ENCODE data around the gene IFI27L2.

IFI27L2 gene

GRCh38 chr14:94153750-94154342 lies 24.4 kb upstream of the IFI27L2 start:
- H3K4me3 ChIP-seq (ENCODE audit: insufficient read depth, low read depth, low read length): no peak overlapping the region
- no peaks in the 10 kb centered on the region for H3K27me3 ChIP-seq (ENCODE audit: control insufficient read depth, insufficient read depth, low read length, poor library complexity, severe bottlenecking)

DNA sequence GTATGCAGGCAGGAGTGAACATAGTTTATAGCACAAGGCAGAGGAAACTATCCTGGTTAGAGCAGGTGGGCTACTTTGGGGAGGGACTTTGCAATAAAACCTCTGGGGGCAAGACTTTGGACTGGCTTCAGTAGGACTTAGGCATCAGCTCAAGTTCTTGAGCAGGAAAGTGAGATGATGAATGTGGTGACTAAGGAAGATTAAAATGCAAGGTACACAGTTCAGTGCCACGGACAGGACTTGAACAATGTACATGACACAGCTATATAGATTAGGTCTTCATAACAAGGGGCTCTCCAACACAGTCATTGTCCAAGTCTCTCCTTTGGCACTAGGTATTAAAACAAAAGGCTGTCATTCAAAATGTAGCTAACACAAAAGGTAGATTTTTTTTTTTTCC lies 23.3 kb upstream of the IFI27L2 start:
- no peaks in the 10 kb centered on the region for H3K36me3 ChIP-seq (ENCODE audit: control insufficient read depth, insufficient read depth, low read length)
- H3K4me1 ChIP-seq (ENCODE audit: control insufficient read depth, insufficient read depth, low read length): no peaks in the 10 kb centered on the region
- H3K4me3 ChIP-seq (ENCODE audit: insufficient read depth, low read depth, low read length): no peak overlapping the region
- 100% methylated on average over 1 of the region's 1 CpG for WGBS, 2 experiments
- H3K27me3 ChIP-seq (ENCODE audit: control insufficient read depth, insufficient read depth, low read length, poor library complexity, severe bottlenecking): no peaks in the 10 kb centered on the region
- no peak overlapping the region for H3K27ac ChIP-seq (ENCODE audit: insufficient read depth, low read depth, low read length, poor library complexity, severe bottlenecking)
- H3K9me3 ChIP-seq (ENCODE audit: control insufficient read depth, low read length): no peaks in the 10 kb centered on the region

More at GRCh38 chr14:94153750-94154342, 24.4 kb upstream of the IFI27L2 start:
- WGBS, 2 experiments: 90 to 91% methylated on average over 6 of the region's 6 CpGs
- no peaks in the 10 kb centered on the region for H3K36me3 ChIP-seq (ENCODE audit: control insufficient read depth, insufficient read depth, low read length)
- no peaks in the 10 kb centered on the region for H3K4me1 ChIP-seq (ENCODE audit: control insufficient read depth, insufficient read depth, low read length)
- no peaks in the 10 kb centered on the region for H3K9me3 ChIP-seq (ENCODE audit: control insufficient read depth, low read length)
- no peak overlapping the region for H3K27ac ChIP-seq (ENCODE audit: insufficient read depth, low read depth, low read length, poor library complexity, severe bottlenecking)

GRCh38 chr14:94145902-94146527 lies 16.6 kb upstream of the IFI27L2 start:
- Histone ChIP-seq H3K4me1 (ENCODE audit: control insufficient read depth, insufficient read depth, low read length) (peaks cover 8% of the 10 kb centered on the region), H3K27ac (ENCODE audit: insufficient read depth, low read depth, low read length, poor library complexity, severe bottlenecking) (no peak overlapping the region), H3K4me3 (ENCODE audit: insufficient read depth, low read depth, low read length) (no peak overlapping the region), H3K36me3 (ENCODE audit: control insufficient read depth, insufficient read depth, low read length) (no peaks in the 10 kb centered on the region), H3K27me3 (ENCODE audit: control insufficient read depth, insufficient read depth, low read length, poor library complexity, severe bottlenecking) (no peaks in the 10 kb centered on the region), H3K9me3 (ENCODE audit: control insufficient read depth, low read length) (no peaks in the 10 kb centered on the region)
- 70 to 80% methylated on average over 6 of the region's 6 CpGs for WGBS, 2 experiments

- H3K36me3 ChIP-seq (ENCODE audit: control insufficient read depth, insufficient read depth, low read length): no peaks in the 10 kb centered on the region
- WGBS, 2 experiments: 68 to 73% methylated on average over 1 of the region's 1 CpG
- H3K4me3 ChIP-seq (ENCODE audit: insufficient read depth, low read depth, low read length): no peak overlapping the region
- peak overlapping the region; percentile 52 for H3K27ac ChIP-seq (ENCODE audit: insufficient read depth, low read depth, low read length, poor library complexity, severe bottlenecking)
- no peaks in the 10 kb centered on the region for H3K27me3 ChIP-seq (ENCODE audit: control insufficient read depth, insufficient read depth, low read length, poor library complexity, severe bottlenecking)
- peaks cover 8% of the 10 kb centered on the region for H3K4me1 ChIP-seq (ENCODE audit: control insufficient read depth, insufficient read depth, low read length)
- no peaks in the 10 kb centered on the region for H3K9me3 ChIP-seq (ENCODE audit: control insufficient read depth, low read length)
Measured at GRCh38 chr14:94144765-94145164, 15.4 kb upstream of the IFI27L2 start.

DNA sequence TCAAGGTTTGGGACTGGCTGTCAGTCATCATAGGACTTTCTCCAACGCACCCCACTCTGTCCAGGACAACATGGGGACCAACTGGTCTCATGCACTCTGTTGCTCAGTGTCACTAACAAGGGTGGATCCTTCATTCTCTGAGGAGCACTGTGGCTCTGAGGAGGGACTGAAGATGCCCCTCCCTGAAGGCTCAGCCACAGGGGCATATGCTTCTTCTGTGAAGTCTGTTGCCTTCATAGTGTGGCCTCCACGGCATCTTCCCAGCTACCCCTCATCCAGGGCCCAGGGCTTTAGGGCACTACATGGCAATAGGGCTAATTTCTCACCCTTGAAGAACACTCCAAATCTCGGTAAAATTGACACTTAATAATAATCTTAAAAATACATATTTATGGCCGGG lies 14.3 kb upstream of the IFI27L2 start:
- Histone ChIP-seq H3K4me3 (ENCODE audit: insufficient read depth, low read depth, low read length) (no peak overlapping the region), H3K36me3 (ENCODE audit: control insufficient read depth, insufficient read depth, low read length) (no peaks in the 10 kb centered on the region), H3K27ac (ENCODE audit: insufficient read depth, low read depth, low read length, poor library complexity, severe bottlenecking) (no peak overlapping the region), H3K4me1 (ENCODE audit: control insufficient read depth, insufficient read depth, low read length) (peaks cover 10% of the 10 kb centered on the region), H3K9me3 (ENCODE audit: control insufficient read depth, low read length) (no peaks in the 10 kb centered on the region), H3K27me3 (ENCODE audit: control insufficient read depth, insufficient read depth, low read length, poor library complexity, severe bottlenecking) (no peaks in the 10 kb centered on the region)
- WGBS, 2 experiments: 89 to 94% methylated on average over 4 of the region's 4 CpGs

GRCh38 chr14:94143239-94143638 lies 13.8 kb upstream of the IFI27L2 start:
- H3K9me3 ChIP-seq (ENCODE audit: control insufficient read depth, low read length): no peaks in the 10 kb centered on the region
- H3K36me3 ChIP-seq (ENCODE audit: control insufficient read depth, insufficient read depth, low read length): no peaks in the 10 kb centered on the region
- 53 to 58% methylated on average over 3 of the region's 3 CpGs for WGBS, 2 experiments
- no peak overlapping the region for H3K27ac ChIP-seq (ENCODE audit: insufficient read depth, low read depth, low read length, poor library complexity, severe bottlenecking)
- H3K4me1 ChIP-seq (ENCODE audit: control insufficient read depth, insufficient read depth, low read length): peaks cover 14% of the 10 kb centered on the region
- no peaks in the 10 kb centered on the region for H3K27me3 ChIP-seq (ENCODE audit: control insufficient read depth, insufficient read depth, low read length, poor library complexity, severe bottlenecking)
- no peak overlapping the region for H3K4me3 ChIP-seq (ENCODE audit: insufficient read depth, low read depth, low read length)

GRCh38 chr14:94142836-94143235 lies 13.4 kb upstream of the IFI27L2 start:
- Histone ChIP-seq H3K36me3 (ENCODE audit: control insufficient read depth, insufficient read depth, low read length) (no peaks in the 10 kb centered on the region), H3K27ac (ENCODE audit: insufficient read depth, low read depth, low read length, poor library complexity, severe bottlenecking) (no peak overlapping the region), H3K27me3 (ENCODE audit: control insufficient read depth, insufficient read depth, low read length, poor library complexity, severe bottlenecking) (no peaks in the 10 kb centered on the region), H3K4me3 (ENCODE audit: insufficient read depth, low read depth, low read length) (no peak overlapping the region), H3K4me1 (ENCODE audit: control insufficient read depth, insufficient read depth, low read length) (peaks cover 14% of the 10 kb centered on the region), H3K9me3 (ENCODE audit: control insufficient read depth, low read length) (no peaks in the 10 kb centered on the region)
- 100% methylated on average over 1 of the region's 1 CpG; no CpG with 5 or more reads in 1 of the 2 experiments for WGBS, 2 experiments

DNA sequence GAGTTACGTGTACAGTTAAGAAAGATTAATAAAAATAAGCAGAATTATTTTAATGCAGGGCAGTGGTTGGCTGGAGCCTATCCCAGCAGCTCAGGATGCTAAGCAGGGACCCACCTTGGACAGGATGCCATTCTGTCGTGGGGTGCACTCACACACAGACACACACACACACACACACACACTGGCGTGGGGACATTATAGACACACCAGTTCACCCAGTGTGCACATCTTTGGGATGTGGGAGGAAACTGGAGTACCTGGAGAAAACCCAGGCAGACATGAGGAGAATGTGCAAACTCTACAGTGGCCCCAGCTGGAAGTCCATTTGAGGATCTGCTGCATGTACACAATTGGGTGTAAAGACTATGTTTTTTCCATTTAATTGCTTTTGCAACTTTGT lies 12.8 kb upstream of the IFI27L2 start:
- no peaks in the 10 kb centered on the region for H3K36me3 ChIP-seq (ENCODE audit: control insufficient read depth, insufficient read depth, low read length)
- peaks cover 14% of the 10 kb centered on the region for H3K4me1 ChIP-seq (ENCODE audit: control insufficient read depth, insufficient read depth, low read length)
- no peaks in the 10 kb centered on the region for H3K27me3 ChIP-seq (ENCODE audit: control insufficient read depth, insufficient read depth, low read length, poor library complexity, severe bottlenecking)
- WGBS, 2 experiments: 86 to 93% methylated on average over 3 of the region's 3 CpGs
- H3K9me3 ChIP-seq (ENCODE audit: control insufficient read depth, low read length): no peaks in the 10 kb centered on the region
- H3K4me3 ChIP-seq (ENCODE audit: insufficient read depth, low read depth, low read length): no peak overlapping the region
- H3K27ac ChIP-seq (ENCODE audit: insufficient read depth, low read depth, low read length, poor library complexity, severe bottlenecking): no peak overlapping the region

DNA sequence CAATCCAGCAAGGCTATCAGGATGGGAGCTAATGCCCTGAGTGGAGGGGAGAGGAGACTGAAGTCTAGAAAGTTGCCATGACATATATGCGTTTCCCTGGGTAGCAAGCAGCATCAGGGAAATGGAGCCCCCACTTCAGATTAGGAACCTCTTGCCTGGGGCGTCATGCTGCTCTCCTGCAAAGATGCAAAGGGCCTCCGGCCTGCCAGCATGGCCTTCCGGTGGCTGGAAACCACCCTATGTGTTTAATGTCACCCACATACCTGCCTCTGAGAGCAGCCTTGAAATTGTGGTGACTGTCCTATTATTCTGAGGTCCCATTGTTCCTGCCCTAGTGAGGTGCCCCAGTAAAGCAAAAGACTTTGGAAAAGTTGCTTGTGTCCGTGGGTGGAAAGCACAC lies 10.0 kb upstream of the IFI27L2 start:
- Histone ChIP-seq H3K36me3 (ENCODE audit: control insufficient read depth, insufficient read depth, low read length) (no peaks in the 10 kb centered on the region), H3K4me1 (ENCODE audit: control insufficient read depth, insufficient read depth, low read length) (peaks cover 7% of the 10 kb centered on the region), H3K27ac (ENCODE audit: insufficient read depth, low read depth, low read length, poor library complexity, severe bottlenecking) (no peak overlapping the region), H3K9me3 (ENCODE audit: control insufficient read depth, low read length) (no peaks in the 10 kb centered on the region), H3K27me3 (ENCODE audit: control insufficient read depth, insufficient read depth, low read length, poor library complexity, severe bottlenecking) (no peaks in the 10 kb centered on the region), H3K4me3 (ENCODE audit: insufficient read depth, low read depth, low read length) (no peak overlapping the region)
- WGBS, 2 experiments: 80 to 83% methylated on average over 5 of the region's 5 CpGs

GRCh38 chr14:94139006-94139405 lies 9.6 kb upstream of the IFI27L2 start:
- no peaks in the 10 kb centered on the region for H3K36me3 ChIP-seq (ENCODE audit: control insufficient read depth, insufficient read depth, low read length)
- no peak overlapping the region for H3K27ac ChIP-seq (ENCODE audit: insufficient read depth, low read depth, low read length, poor library complexity, severe bottlenecking)
- H3K9me3 ChIP-seq (ENCODE audit: control insufficient read depth, low read length): no peaks in the 10 kb centered on the region
- H3K4me3 ChIP-seq (ENCODE audit: insufficient read depth, low read depth, low read length): no peak overlapping the region
- H3K27me3 ChIP-seq (ENCODE audit: control insufficient read depth, insufficient read depth, low read length, poor library complexity, severe bottlenecking): no peaks in the 10 kb centered on the region
- H3K4me1 ChIP-seq (ENCODE audit: control insufficient read depth, insufficient read depth, low read length): peaks cover 7% of the 10 kb centered on the region
- WGBS, 2 experiments: 62 to 69% methylated on average over 5 of the region's 5 CpGs

Data from ectodermal cell (in vitro differentiated cells).